Natural killer cell (primary cell): Measurements from ENCODE around the gene NCK1. TPM values are rescaled to one million over a fixed set of nuclear protein-coding genes. Genes with fewer than 3 reads are reported as not detected.
"Not testable (repeated sequence)": the region's sequence is repeated elsewhere in the genome, so short reads cannot be mapped to it uniquely, and the experiment has no call there.

ENCODE experiments used
- ATAC-seq, 3 donors: fragments of 150-1000 bp in 2 of 3; fragments of 200-7000 bp in 1 of 3; cut with Tn5 transposase; 1 replicate in 1 of 3; 2 replicates in 2 of 3; pipeline ENCODE4 v1.10.0; 2021; ENCODE audit warnings: mild to moderate bottlenecking in 2 of 3, moderate library complexity in 2 of 3
- DNase-seq, 2 donors: peaks; one replicate each; pipeline versions ENCODE4 v3.0.0 to v3.0.0-alpha.2; 2013 to 2021; ENCODE audit warnings: mixed read lengths in 1 of 2
- H3K27ac ChIP-seq: one replicate; pipeline ENCODE4 v1.5.1; 2013; ENCODE audit warnings: mild to moderate bottlenecking, low read length
- H3K27me3 ChIP-seq: one replicate; pipeline ENCODE4 v1.6.1; 2013; ENCODE audit warnings: low read length; ENCODE audit not compliant: control insufficient read depth, insufficient read depth
- H3K36me3 ChIP-seq: one replicate; pipeline ENCODE4 v1.6.1; 2013; ENCODE audit warnings: low read length; ENCODE audit not compliant: control insufficient read depth, insufficient read depth
- H3K4me1 ChIP-seq: one replicate; pipeline ENCODE4 v1.6.1; 2013; ENCODE audit warnings: low read length; ENCODE audit not compliant: control insufficient read depth, insufficient read depth
- H3K4me3 ChIP-seq: one replicate; pipeline ENCODE4 v1.5.1; 2013; ENCODE audit warnings: low read length
- H3K9me3 ChIP-seq: one replicate; pipeline ENCODE4 v1.6.1; 2013; ENCODE audit warnings: low read length; ENCODE audit not compliant: control insufficient read depth, insufficient read depth
- H3K27ac Mint-ChIP-seq, 2 donors: one replicate each; pipeline ENCODE4 v1.8.0; 2022; ENCODE audit warnings: mild to moderate bottlenecking in 2 of 2, mixed read lengths in 2 of 2, moderate library complexity in 1 of 2
- H3K27me3 Mint-ChIP-seq, 2 donors: one replicate each; pipeline ENCODE4 v1.8.0; 2022; ENCODE audit warnings: low read depth in 2 of 2, mixed read lengths in 2 of 2
- H3K36me3 Mint-ChIP-seq: one replicate; pipeline ENCODE4 v1.8.0; 2022; ENCODE audit warnings: mixed read lengths
- H3K4me1 Mint-ChIP-seq, 2 donors: one replicate each; pipeline ENCODE4 v1.8.0; 2022; ENCODE audit warnings: mixed read lengths in 2 of 2
- H3K4me3 Mint-ChIP-seq: one replicate; pipeline ENCODE4 v1.8.0; 2022; ENCODE audit warnings: mild to moderate bottlenecking, moderate library complexity, mixed read lengths
- H3K9me3 Mint-ChIP-seq, 2 donors: one replicate each; pipeline ENCODE4 v1.8.0; 2022; ENCODE audit warnings: mixed read lengths in 2 of 2
- CTCF ChIP-seq: fragments of 200-600 bp; IDR thresholded peaks from one replicate; pipeline ENCODE4 v1.8.0; 2022; ENCODE audit warnings: antibody characterized with exemption
- WGBS: methylation state at CpG from one replicate; pipeline ENCODE4 v1.1.7; 2013; ENCODE audit warnings: missing lambda C conversion rate; ENCODE audit not compliant: insufficient coverage; 5-methylcytosine and 5-hydroxymethylcytosine counted together
- intact Hi-C: fragments of 100-400 bp; cut with micrococcal nuclease; formaldehyde crosslinking; loops from one replicate; pipeline ENCODE4 v1.14.2; 2022
- total RNA-seq, 4 donors: library from RNA; stranded (reverse); fragments of 120-200 nt in 1 of 4; gene quantifications; one replicate each; pipeline versions ENCODE4 v1.2.3 to v1.2.4, GENCODE V29; 2013 to 2022

Gene NCK1
- total RNA-seq, 3 donors from 2014 or later (not counting 1 experiment from before 2014, with no cell fraction given), result 61.2 to 77.9 (median 69.5) TPM

GRCh38 chr3:136901391-136901790, 39.4 kb downstream of the NCK1 start:
- Histone ChIP-seq H3K27ac (no peak overlapping the region), H3K27me3 (no peaks in the 10 kb centered on the region), H3K36me3 (no peaks in the 10 kb centered on the region), H3K9me3 (peaks cover 10% of the 10 kb centered on the region), H3K4me3 (no peak overlapping the region), H3K4me1 (peaks cover 15% of the 10 kb centered on the region)
- no peak for TF ChIP-seq CTCF
- Mint-ChIP-seq H3K4me3 (peak overlapping the region; percentile 1), H3K27ac (peak overlapping the region; percentile 59 to 83), H3K27me3 (no peaks in the 10 kb centered on the region), H3K4me1 (peaks cover 64 to 72% of the 10 kb centered on the region in 2 donors), H3K9me3 (peaks cover 0 to 8% of the 10 kb centered on the region in 2 donors), H3K36me3 (peaks cover 7% of the 10 kb centered on the region)
- DNase-seq, result no peak
- no peak for ATAC-seq
- 100% methylated on average over 1 of the region's 3 CpGs for WGBS
- intact Hi-C loops, result no loop called here

DNA sequence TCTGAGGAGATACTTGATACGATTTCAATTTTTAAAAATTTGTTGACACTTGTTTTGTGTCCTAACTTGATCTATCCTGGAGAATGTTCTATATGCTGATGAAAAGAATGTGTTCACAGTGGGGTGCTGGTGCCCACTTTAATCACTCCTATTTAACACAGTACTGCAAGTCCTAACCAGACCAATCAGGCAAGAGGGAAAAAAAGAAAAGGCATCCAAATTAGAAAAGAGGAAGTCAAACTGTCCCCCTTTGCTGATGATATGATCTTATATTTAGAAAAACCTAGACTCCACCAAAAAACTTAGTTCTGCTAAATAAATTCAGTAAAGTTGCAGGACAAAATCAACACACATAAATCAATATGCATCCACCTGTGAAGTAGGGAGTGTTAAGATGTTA, 40.5 kb downstream of the NCK1 start:
- H3K27me3 Mint-ChIP-seq, ATAC-seq, H3K27me3 ChIP-seq, H3K27ac ChIP-seq, H3K9me3 Mint-ChIP-seq, H3K36me3 ChIP-seq, DNase-seq, intact Hi-C loops, H3K4me3 ChIP-seq, H3K36me3 Mint-ChIP-seq: not testable (repeated sequence)
- H3K9me3 ChIP-seq, result peaks cover 10% of the 10 kb centered on the region
- peaks cover 26% of the 10 kb centered on the region for H3K4me1 ChIP-seq
- peak overlapping the region; percentile 2 for H3K4me3 Mint-ChIP-seq
- WGBS, result 100% methylated on average over 1 of the region's 1 CpG
- H3K27ac Mint-ChIP-seq, result peak overlapping the region; percentile 59 to 83
- H3K4me1 Mint-ChIP-seq, result peaks cover 73 to 79% of the 10 kb centered on the region in 2 donors

DNA sequence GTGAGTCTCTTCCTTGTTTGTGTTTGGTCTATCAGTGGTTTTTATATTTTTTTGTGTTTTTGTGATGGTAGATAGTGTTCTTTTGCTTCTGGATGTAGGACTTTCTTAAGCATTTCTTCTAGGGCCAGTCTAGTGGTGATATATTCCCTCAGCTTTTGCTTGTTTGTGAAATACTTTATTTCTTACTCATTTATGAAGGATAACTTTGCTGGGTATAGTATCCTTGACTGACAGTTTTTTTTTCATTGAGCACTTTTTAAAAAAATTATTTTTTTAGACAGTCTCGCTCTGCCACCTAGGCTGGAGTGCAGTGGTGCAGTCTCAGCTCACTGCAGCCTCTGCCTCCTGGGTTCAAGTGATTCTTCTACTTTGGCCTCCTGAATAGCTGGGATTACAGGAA, 41.9 kb downstream of the NCK1 start:
- no peak overlapping the region for H3K4me3 ChIP-seq
- H3K36me3 ChIP-seq, result no peaks in the 10 kb centered on the region
- no peak overlapping the region for H3K27ac ChIP-seq
- peaks cover 10% of the 10 kb centered on the region for H3K9me3 ChIP-seq
- peaks cover 80 to 81% of the 10 kb centered on the region in 2 donors for H3K4me1 Mint-ChIP-seq
- H3K4me1 ChIP-seq, result peaks cover 30% of the 10 kb centered on the region
- intact Hi-C loops, result no loop called here
- no peaks in the 10 kb centered on the region for H3K27me3 ChIP-seq
- no peak for TF ChIP-seq CTCF
- DNase-seq (no peak), ATAC-seq (no peak)
- peaks cover 0 to 8% of the 10 kb centered on the region in 2 donors for H3K9me3 Mint-ChIP-seq
- peak overlapping the region; percentile 59 to 83 for H3K27ac Mint-ChIP-seq
- peaks cover 7% of the 10 kb centered on the region for H3K36me3 Mint-ChIP-seq
- 0% methylated on average over 1 of the region's 1 CpG for WGBS
- H3K4me3 Mint-ChIP-seq, result no peak overlapping the region
- H3K27me3 Mint-ChIP-seq, result no peaks in the 10 kb centered on the region

DNA sequence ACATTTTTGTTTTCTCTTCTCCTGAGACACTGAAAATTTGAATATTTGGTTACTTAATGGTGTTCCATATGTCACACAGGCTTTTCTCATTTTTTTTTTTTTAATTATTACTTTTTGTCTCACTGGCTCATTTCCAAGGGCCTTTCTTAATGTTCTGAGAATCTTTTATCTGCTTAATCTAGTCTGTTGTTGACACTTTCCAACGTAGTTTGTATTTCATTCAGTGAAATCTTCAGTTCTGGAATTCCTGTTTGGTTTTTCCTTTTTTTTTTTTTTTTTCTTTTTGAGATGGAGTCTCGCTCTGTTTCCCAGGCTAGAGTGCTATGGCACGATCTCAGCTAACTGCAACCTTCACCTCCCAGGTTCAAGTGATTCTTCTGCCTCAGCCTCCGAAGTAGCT, 42.7 kb downstream of the NCK1 start:
- peaks cover 0 to 8% of the 10 kb centered on the region in 2 donors for H3K9me3 Mint-ChIP-seq
- Histone ChIP-seq H3K4me3 (no peak overlapping the region), H3K4me1 (peaks cover 33% of the 10 kb centered on the region), H3K9me3 (peaks cover 10% of the 10 kb centered on the region), H3K36me3 (no peaks in the 10 kb centered on the region), H3K27me3 (no peaks in the 10 kb centered on the region), H3K27ac (no peak overlapping the region)
- WGBS, result 98% methylated on average over 3 of the region's 4 CpGs
- peaks cover 80 to 82% of the 10 kb centered on the region in 2 donors for H3K4me1 Mint-ChIP-seq
- no peak overlapping the region for H3K27ac Mint-ChIP-seq
- ATAC-seq (no peak), DNase-seq (no peak)
- H3K27me3 Mint-ChIP-seq, result no peaks in the 10 kb centered on the region
- TF ChIP-seq CTCF, result no peak
- intact Hi-C loops, result loop anchor here (5.0 kb wide), 2 partner anchors 38 to 152 kb away; partner anchors contain the start of gene STAG1
- H3K4me3 Mint-ChIP-seq, result no peak overlapping the region
- peaks cover 7% of the 10 kb centered on the region for H3K36me3 Mint-ChIP-seq
